Measurements from ENCODE around the gene PAX8.

The PAX8 gene

DNA sequence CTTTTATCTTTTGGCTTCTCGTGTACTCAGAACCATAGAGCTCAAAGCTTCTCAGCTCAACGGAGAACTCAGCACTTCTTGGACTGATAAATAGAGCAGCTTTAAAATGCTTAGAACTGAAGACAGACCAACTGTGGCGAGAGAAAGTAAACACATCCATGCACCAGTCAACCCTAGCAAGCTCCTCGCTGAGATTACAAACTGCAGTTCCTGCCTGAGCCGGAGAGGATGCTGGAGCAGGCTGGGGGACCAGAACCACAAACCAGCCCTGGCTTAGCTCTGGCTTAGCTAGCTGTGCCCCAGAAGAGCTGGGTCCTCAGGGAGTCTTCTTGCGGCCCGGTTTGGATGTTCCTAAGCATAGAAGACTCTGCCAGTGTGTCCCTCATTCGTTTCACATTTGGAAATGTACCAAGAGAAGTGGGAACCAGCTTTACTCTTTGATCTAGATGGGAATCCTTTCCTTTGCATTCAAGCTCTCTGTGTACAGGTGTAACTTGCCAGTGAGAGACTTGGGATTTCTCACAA, 5.6 kb downstream of the PAX8 start:
- DNase-seq (ENCODE audit: low read depth, low spot score) = no peak
- H3K4me3 ChIP-seq (ENCODE audit: low read length) = no peak overlapping the region

- DNase-seq (ENCODE audit: low read depth, low spot score) = no peak
- H3K4me3 ChIP-seq (ENCODE audit: low read length) = no peak overlapping the region
These were observed 6.2 kb downstream of the PAX8 start for GRCh38 chr2:113272477-113272876.

- no peak overlapping the region for H3K4me3 ChIP-seq (ENCODE audit: low read length)
- DNase-seq (ENCODE audit: low read depth, low spot score) = no peak
These were observed 9.9 kb downstream of the PAX8 start for GRCh38 chr2:113268621-113269360.

GRCh38 chr2:113266431-113266830, 12.3 kb downstream of the PAX8 start:
- no peak overlapping the region for H3K4me3 ChIP-seq (ENCODE audit: low read length)
- no peak for DNase-seq (ENCODE audit: low read depth, low spot score)

- DNase-seq (ENCODE audit: low read depth, low spot score) = no peak
- H3K4me3 ChIP-seq (ENCODE audit: low read length) = no peak overlapping the region
These were observed 13.9 kb downstream of the PAX8 start for GRCh38 chr2:113264713-113265403.

GRCh38 chr2:113263546-113263945, 15.2 kb downstream of the PAX8 start:
- no peak overlapping the region for H3K4me3 ChIP-seq (ENCODE audit: low read length)
- DNase-seq (ENCODE audit: low read depth, low spot score) = no peak

DNA sequence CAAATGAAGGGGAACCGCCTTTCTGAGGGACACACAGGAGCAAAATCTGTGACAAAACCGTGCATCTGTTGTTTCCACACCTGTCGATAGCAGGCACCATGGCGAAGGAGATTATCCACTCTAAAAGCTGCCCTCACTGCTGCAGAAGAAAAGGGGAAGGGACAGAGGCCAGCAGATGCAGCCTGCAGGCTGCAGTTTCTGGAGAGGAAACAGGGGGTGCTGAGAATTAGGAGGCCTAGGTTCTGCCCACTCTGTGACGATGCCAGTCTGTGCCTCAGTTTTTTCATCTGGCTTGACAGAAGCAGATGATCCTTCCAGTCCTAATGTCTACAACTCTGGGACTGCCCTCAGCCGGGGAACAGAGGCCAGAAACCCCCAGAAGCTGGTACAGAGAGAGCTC, 17.7 kb downstream of the PAX8 start:
- H3K4me3 ChIP-seq (ENCODE audit: low read length) = no peak overlapping the region
- DNase-seq (ENCODE audit: low read depth, low spot score) = no peak

DNA sequence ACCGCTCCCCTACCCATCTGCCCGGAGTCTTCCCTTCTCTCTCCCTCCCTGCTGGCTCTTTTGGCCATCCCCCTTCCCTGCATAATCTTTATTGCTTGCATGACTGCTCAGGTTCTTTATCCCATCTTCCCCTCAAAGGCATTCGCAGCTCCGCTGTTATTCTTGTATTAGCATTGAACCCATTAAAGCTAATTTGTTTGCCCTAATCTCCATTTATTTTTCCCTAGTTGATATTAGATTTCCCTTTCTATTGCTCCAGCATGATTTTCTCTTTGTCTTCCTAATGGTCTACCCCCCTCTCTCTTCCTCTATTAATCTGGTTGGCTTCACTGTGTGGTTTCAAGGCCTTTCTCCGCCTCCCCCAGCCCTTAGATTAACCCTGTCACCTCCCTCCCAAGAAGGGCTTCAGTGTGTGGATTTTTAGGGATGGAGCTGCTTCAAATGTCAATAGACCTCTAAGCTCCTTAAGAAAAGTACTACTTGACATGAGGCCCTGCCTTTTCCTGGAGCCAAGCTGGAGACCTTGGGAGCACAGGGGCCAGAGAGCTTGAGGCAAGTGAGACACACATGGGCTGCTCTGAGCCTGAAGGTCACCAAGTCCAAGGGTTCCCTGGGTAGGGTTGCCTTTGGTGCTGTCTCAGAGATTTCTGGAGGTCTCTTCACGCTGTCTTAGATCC, 20.1 kb downstream of the PAX8 start:
- no peak for DNase-seq (ENCODE audit: low read depth, low spot score)

DNA sequence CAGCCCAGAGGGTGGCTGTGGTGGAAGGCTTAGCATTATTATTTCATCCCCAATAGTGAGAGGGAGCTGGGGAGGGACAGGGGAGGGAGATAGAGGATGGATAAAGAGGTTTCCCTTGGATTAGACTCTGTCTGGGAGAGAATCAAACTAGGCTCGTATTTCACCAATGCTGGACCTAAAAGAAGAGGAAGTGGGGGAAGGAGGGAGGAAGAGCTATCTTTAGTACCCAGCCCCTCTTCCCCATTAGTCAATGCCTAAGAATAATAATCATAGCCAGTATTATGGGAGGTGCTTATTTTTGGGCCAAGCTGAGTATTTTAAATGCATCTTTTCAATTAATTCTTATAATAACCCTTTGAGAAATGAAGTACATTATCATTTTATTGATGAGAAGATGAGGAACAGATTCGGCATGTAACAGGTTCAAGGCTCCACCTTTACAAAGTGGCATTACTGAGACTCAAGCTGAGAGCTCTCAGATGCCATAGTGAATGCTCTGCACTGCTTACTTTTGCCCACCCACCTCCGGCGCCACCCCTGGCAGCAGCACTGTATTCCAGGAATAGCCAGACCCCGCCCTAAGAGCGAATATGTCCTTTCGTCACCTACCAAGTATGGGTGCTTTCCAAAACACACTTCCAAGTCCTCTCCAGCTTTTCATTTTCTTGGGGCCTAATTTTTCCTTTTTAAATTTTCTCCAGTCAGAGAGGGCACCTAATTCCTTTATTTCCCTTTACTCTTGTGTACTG, 21.0 kb downstream of the PAX8 start:
- DNase-seq (ENCODE audit: low read depth, low spot score) = no peak
- H3K4me3 ChIP-seq (ENCODE audit: low read length) = no peak overlapping the region

More for the DNA sequence above, 20.1 kb downstream of the PAX8 start:
- H3K4me3 ChIP-seq (ENCODE audit: low read length) = no peak overlapping the region

GRCh38 chr2:113255140-113256070, 23.3 kb downstream of the PAX8 start:
- no peak overlapping the region for H3K4me3 ChIP-seq (ENCODE audit: low read length)
- no peak for DNase-seq (ENCODE audit: low read depth, low spot score)

GRCh38 chr2:113253453-113253852, 25.3 kb downstream of the PAX8 start:
- no peak for DNase-seq (ENCODE audit: low read depth, low spot score)
- no peak overlapping the region for H3K4me3 ChIP-seq (ENCODE audit: low read length)

DNA sequence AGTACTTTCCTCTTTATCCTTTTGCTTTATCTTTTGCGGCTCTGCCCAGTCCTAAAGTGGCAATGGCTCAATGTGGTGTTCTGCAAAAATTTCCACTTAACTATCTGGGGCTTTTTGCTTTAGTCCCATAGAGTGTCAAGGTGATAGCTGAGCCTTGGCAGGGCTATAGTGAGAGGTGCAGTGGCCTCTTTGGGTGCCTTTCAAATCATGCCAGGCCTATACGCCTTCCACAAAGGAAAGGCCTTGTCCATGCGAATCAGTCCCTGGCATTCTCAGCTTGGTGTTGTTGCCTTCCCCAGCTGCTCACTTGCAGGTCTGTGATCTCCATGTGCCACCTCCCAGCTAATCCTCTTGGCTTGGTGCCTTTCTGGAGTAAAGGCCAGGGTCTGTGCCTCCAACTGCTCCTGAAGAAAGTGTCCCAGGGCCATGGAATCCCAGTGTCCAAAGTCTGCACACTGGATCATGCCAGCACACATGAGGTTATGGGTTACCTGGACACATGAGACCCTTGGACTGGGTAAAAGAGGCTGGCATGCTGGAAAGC, 26.6 kb downstream of the PAX8 start:
- no peak overlapping the region for H3K4me3 ChIP-seq (ENCODE audit: low read length)
- no peak for DNase-seq (ENCODE audit: low read depth, low spot score)

DNA sequence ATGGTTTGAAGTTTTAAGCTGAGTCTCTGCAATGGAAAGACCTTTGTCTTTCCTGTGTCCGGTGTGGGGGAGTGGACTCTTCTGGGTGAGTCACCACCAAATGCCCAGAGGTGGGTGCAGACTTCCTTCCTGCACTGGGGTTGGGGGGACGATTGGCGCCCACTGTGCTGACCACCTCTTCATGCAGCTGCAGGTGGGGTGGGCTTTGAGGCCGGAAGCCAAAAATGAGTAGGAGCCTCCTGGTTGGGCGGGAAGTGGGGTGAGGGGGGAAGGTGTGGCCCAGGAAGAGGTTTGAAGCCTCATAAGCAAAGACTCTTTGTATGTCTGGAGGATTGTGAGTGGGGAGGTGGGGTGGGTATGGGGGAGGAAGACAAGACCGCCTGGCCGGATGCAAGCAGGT, 27.6 kb downstream of the PAX8 start:
- H3K4me3 ChIP-seq (ENCODE audit: low read length) = no peak overlapping the region; the same call in 1 of the 2 replicates
- peak; percentile 87 for DNase-seq (ENCODE audit: low read depth, low spot score)

DNA sequence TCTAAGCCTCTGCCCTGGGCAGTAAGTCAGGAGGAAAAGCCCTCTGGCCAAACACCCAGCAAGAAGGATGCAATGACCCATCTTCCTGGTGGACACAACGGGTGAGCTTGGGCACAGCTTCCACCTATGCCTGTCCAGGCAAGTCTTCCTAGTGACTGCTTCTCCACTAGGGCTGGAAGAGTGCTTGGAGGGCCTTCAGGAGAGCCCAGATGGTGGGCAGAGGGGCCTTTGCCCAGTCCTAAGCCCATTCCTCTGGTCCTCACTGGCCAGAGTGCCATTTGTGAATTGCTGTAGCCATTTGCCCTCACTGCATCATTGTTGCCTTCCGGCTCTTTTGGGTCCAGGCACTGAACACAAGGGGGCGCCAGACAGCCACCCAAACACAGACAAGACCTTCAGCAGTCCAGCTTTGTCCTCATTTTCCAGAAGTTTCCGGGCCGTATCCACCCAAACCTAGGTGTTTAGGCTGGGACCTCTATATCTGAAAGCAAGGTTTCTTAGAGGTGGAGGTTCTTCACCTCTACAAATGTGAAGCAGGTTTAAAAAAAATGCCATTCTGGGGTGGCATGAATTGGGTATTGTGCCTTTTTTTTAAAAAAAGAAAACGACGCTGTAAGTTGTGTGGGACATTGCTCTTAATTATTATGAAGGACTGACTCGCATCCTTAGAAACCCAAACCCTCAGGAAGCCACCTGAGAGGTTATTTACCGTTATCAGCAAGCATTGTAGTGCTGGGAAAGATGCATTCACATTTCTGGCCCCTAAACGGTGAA, 29.5 kb downstream of the PAX8 start:
- peak; percentile 66 for DNase-seq (ENCODE audit: low read depth, low spot score)
- no peak overlapping the region for H3K4me3 ChIP-seq (ENCODE audit: low read length)

DNA sequence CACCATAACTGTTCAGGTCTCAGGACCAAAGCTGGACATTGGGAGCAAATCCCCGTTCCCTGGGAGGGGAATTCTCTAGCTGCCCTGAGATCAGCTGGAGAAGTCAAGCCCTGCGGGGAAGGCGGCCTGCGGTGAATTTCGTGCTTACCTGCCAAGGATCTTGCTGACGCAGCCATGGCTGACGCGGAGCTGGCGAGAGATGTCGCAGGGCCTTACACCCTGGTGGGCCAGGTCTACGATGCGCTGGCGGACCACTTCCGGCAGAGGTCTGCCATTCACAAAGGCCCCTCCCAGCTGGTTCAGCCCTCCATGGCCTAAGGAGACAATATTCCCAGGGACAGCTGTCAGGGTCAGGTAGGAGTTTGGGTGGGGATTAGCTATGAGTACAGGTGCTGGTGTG, 32.1 kb downstream of the PAX8 start:
- no peak overlapping the region for H3K4me3 ChIP-seq (ENCODE audit: low read length)
- DNase-seq (ENCODE audit: low read depth, low spot score) = no peak

GRCh38 chr2:113245276-113245711, 33.4 kb downstream of the PAX8 start:
- no peak overlapping the region for H3K4me3 ChIP-seq (ENCODE audit: low read length)
- no peak for DNase-seq (ENCODE audit: low read depth, low spot score)

GRCh38 chr2:113242327-113242726, 36.4 kb downstream of the PAX8 start:
- H3K4me3 ChIP-seq (ENCODE audit: low read length) = no peak overlapping the region
- DNase-seq (ENCODE audit: low read depth, low spot score) = no peak

Measured in Jurkat, Clone E6-1 (cell line).